GM21367 (cell line): ENCODE data around the gene ATRN.
"Not testable (repeated sequence)": the region's sequence is repeated elsewhere in the genome, so short reads cannot be mapped to it uniquely, and the experiment has no call there.

Source experiments
- ATAC-seq: cut with Tn5 transposase; IDR thresholded peaks from one replicate; pipeline ENCODE4 v1.9.1; 2021; ENCODE audit not compliant: unreplicated experiment

Gene ATRN

DNA sequence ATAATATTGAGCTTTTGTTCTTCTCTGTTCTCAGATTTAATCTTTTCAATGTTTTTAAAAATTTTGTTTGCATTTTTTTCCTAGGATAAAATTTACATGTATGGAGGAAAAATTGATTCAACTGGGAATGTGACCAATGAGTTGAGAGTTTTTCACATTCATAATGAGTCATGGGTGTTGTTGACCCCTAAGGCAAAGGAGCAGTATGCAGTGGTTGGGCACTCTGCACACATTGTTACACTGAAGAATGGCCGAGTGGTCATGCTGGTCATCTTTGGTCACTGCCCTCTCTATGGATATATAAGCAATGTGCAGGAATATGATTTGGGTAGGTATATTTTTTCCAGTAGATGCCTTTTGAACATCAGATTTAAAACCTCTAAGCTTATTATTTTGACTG lies 89.8 kb downstream of the ATRN start:
- ATAC-seq, result no peak

DNA sequence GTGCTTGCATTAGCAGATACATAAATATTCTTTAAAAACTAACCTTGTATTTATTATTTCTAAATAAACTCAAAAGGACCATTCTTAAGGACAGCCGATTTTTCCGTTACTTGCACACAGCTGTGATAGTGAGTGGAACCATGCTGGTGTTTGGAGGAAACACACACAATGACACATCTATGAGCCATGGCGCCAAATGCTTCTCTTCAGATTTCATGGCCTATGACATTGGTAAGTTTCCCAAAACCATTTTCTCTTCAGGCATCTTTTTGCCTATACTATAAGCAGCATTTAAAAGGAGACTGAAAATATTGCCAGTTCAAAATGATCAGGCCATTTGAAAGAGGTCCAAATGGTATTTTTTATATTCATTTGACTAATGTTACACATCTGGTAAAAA lies 92.3 kb downstream of the ATRN start:
- no peak for ATAC-seq

DNA sequence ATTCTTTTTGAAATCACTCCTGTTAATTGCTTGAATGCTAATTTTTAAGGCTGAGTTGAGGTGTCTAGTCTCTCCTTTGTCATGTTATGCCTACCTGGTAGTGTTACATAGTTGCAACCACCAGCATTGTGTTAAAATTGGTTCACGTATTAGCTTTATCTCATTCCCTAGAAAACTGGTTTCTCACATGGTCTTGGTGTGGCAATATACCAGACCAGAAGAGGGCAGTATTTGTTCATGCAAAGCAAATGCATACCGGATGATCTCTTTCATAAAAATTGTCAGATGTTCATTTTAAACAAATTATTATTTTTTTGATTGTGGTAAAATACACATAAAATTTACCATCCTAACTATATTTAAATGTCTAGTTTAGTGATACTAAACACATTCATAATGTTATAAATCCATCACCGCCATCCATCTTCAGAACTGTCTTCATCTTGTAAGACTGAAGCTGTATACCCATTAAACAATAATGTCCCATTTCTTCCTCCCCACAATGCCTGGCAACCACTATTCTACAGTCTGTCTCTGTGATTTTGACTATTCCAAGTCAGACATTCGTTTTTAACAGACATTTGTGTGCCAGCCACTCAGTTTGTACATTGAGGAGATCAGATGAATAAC lies 92.8 kb downstream of the ATRN start:
- no peak for ATAC-seq

DNA sequence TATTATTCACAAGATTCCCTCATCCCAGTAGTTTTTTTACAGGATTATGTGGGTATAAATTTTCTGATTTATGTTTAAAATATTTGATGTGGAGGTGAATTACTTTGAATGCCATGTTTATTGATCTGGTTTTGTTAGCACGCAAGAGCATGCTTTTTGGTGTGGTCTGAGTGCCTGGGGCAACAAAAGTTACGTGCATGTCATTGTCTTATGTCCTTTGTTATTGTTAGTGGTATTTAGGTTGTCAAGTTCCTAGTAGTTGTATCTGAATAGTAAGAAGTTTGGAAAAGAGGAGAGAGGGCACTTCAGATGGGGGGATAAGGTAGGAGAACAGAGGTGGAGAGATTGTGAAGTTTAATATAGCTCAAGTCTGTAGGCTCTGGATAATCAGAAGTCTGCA lies 95.0 kb downstream of the ATRN start:
- no peak for ATAC-seq

DNA sequence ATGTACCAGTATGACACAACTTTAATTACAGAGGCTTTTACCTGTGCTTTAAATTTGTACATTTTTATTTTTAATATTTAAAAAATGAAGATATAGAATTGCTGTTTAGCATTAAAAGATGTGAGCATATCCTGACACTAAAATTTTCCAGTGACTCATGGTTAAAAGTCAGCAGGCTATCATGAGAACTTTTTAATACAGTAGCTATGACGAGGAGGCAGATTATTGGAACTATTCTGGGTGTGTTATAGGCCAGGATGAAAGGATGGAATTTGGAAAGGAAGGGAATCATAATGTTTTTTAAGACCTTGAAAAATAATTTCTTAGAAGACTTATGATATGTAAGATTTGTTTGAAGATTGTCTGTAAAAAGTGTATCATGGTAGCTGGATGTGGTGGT lies 101.3 kb downstream of the ATRN start:
- ATAC-seq, result no peak

DNA sequence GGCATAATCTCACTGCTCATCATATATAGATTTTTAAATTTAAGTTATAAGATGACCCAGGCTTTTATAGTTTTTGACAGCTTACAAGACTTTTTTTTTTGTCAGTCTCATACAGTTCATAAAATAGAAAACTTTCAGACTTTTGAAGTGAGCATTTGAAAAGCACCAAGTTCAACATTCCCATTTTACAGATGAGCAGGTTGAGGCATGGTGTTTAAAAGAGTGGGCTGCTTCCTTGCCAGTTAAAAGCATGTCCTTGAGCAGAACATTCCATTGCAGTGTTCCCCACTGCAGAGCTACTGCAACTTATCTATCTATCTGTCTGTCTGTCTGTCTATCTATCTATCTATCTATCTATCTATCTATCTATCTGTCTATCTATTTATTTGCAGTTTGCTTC lies 105.5 kb downstream of the ATRN start:
- no peak for ATAC-seq

DNA sequence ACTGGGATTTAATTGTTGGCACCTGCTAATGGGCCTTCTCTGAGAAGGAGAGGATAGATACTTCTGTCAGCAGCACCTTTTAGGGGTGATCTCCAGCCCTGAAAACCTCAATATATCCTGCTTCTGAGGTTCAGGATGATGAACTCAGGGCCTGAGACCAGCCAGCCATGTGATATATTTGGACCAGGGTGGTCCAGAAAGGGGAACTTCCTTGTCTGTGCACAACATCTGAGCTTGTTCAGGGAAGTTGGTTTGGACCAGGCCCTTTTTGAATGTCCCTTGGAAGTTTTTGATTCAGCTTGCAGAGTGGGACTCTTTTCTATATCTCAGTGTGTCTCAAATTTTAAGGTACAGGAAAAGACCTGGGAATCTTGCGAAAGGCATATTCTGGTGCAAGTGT lies 106.5 kb downstream of the ATRN start:
- no peak for ATAC-seq

DNA sequence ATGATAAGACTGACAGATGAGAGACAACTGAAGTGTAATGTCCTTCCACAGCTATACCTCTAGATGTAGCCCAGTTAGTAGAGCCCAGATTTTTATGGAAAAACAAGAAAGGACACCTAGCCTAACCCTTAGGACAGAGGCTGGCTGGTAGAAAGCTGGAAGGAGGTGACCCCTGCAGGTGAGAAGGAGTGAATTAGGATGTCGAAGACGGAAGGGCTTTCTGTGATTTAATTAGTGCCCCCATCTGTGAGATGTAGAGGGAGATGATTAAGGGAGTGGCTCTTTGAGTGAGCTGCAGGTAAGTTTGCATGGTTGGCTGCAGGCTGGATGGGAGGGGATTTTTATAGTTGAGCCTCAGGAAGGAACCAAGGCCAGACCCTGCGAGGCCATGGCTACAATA lies 109.6 kb downstream of the ATRN start:
- no peak for ATAC-seq

DNA sequence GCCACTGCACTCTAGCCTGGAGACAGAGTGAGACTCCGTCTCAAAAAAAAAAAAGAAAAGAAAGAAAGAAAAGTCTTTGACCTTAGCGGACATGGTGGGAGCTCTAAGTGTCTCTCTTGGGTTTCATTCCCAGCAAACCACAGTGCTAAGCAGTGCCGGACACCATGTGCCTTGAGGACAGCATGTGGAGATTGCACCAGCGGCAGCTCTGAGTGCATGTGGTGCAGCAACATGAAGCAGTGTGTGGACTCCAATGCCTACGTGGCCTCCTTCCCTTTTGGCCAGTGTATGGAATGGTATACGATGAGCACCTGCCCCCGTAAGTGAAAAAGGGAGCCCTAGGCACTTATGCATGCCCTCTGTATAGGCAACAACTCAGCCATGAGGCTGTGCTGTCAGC lies 112.9 kb downstream of the ATRN start:
- ATAC-seq, result no peak

DNA sequence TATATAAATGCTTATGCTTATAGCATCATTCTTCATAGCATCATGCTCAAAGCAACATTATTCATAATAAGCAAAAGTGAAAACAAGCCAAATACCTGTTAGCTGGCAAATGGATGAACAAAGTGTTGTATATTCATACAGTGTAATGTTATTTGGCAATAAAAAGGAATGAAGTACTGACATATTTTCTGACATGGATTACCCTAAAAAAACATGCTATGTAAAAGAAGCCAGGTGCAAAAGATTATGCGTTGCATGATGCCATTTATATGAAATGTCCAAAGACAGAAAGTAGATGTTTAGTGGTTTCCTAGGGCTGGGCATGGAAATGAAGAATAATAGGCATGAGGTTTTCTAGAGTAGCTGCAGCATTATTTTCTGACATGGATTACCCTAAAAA lies 115.3 kb downstream of the ATRN start:
- no peak for ATAC-seq

DNA sequence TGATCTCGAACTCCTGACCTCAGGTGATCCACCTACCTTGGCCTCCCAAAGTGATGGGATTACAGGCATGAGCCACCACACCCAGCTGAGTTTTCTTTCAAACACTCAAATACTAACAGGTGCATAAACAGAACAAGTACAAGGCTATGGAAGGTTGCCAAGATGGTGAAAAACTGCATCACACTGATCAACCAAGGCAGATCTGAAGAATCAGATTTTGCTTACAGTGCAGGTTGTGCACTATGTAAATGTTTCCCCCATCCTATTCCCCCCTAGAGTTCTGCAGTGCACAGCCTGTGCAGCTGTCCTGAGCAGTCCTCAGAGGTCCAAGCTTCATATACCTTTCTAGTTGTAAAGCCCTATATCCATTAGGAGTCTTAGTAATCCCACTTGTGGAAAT lies 119.3 kb downstream of the ATRN start:
- no peak for ATAC-seq

DNA sequence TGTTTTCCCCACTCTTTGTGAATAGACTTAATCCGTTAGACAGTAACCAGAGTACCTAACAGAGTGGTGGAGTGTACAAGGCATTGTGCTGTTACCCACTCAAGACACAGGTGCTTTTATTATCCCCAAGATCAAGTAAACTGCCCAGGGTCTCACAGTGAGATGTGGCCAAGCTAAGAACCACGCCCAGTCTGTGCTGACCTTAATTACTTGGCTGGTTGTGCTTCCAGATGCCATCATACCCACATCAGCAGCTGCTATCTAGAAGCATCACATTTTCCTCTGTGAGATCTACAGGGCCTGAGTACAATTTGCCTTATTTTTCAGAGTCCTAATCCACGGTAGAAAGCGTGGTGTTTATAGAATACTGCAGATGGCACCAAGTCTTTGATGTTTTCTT lies 122.1 kb downstream of the ATRN start:
- no peak for ATAC-seq

DNA sequence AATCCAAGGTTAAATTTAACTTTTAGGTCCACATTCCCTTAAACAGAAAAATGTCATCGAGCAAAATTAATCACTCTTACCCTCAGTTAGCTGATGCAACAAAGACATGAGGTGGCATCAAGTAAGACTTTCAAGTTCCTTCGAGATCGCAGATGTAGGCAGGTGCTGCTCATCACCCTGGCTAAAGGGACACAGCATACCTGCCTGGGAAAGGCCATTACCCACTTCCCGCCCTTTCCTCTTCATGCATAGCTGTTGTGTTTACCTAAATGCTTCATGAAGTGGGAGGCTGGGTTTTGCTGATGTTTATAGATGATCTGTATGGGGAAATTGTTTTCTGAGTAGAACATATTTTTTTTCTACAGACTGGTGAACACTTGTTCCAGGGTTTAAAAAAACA lies 124.7 kb downstream of the ATRN start:
- ATAC-seq, result no peak

DNA sequence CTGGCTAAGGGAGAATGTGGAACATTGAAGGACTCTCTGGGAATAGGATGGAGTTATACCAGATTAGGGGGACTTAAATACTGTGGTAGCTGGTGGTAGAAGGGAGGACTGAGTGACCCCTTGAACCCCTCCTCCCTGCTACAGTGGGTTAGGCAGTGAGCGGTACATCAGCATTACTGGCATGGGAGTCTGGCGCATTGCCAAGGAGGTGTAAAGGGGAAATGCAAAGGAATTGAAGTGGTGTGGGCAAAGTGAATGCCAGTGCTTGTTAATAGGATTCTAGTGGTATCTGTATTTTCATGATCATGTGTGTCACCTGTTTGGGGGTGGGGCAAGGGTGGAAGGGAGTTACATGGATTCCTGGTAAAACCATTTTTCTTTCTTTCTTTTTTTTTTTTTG lies 132.3 kb downstream of the ATRN start:
- no peak for ATAC-seq

DNA sequence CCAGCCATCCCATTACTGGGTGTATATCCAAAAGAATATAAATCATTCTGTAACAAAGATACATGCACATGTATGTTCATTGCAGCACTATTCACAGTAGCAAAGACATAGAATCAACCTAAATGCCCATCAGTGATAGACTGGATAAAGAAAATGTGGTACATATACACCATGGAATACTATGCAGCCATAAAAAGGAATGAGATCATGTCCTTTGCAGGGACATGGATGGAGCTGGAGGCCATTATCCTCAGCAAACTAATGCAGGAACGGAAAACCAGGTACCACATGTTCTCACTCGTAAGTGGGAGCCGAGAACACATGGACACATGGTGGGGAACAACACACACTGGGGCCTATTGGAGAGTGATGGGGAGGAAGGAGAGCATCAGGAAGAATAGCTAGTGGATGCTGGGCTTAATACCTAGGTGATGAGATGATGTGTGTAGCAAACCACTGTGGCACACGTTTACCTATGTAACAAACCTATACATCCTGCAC lies 134.6 kb downstream of the ATRN start:
- ATAC-seq, result not testable (repeated sequence)

DNA sequence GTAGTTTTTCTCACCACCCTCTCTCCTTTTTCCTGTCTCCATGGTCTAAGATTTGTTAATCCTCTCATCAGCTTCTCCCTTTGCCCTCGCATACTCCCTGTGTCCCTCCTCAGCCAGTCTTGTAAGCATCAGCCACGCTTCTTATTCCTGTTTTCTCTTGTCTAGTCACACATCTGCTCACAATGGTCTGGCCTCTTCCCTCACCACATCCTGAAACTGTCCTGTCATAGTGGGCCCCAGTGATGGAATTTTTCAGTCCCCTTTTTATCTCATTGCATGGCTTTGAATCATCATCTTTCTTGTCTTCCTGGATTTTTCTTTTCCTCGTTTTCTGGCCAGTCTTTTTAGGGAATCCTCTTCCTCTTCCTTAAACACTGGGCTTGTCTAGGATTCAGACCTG lies 135.2 kb downstream of the ATRN start:
- no peak for ATAC-seq

DNA sequence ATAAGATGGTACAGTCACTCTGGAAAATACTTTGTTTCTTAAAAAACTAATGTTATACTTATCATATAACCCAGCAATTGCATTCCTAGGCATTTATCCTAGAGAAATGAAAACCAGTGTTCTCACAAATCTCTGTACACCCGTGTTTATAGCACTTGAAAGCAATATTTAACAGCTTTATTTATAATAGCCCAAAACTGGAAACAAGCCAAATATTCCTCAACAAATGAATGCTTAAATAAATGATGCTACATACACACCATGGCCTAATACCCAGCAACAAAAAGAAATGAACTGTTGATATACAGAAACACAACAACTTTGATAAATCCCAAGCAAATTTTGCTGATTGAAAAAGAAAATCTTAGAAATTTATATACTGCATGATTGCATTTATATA lies 141.1 kb downstream of the ATRN start:
- no peak for ATAC-seq

DNA sequence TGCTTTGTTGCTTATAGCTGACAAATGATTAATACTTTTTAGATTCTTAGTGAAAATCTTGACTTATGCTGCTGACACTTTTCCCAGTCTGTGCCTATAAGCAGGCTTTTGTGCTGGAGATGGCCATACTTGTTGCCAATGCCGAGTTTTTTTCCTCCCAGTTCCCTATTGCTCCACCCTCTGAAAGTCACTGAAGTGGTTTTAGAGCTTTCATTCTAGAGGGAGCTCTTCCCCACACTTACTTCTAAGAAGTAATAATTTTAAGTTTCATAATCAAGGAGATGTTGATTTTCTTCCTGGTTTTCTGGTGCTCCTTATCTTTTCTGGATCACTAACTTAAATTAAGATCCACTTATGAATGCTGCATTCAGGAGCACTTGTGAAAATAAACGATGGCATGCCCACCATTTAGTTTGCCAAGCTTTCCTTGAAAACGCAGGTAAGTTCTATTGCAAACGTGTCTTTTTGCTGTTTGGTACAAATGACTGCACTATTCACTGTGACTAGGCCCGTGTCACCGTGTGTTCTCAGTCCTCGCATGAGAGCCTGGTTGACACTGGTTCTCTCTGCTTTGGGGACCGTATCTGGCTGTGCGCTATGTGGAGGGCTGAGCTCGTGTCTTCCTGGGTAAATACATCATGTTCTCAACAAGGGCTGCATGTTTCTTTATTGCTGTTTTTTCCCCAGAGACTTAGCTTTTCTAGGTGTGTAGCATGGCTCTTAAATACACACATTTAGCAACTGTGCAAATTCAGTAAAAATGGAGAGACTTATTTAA lies 142.2 kb downstream of the ATRN start:
- ATAC-seq, result no peak

DNA sequence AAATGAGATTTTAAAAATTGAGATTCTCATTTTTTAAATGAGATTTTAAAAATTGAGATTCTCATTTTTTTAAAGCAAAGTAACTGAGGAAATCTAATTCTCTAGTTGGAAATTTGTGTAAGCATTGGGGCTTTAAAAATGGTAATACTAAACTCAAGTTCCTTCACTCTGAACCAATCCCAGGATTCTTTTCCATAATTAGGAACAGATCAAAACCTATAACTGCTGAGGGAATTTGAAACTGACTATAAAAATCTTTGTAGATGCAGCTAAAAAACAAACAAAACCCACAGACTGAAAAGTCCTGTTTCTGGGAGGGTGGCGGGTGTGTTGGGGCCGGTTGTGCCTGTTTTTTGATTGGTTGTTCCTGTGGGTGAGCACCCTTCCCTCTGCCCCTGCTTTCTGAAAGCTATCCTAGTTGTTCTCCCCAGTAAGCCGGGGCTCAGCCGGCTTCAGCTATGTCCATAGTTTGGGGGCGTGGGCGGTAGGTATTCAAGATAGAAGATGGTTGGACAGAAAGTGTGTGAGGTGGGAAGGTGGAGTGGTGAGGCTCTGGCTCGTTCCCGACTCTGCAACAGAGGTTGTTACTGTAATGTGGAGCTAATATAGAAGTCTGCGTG lies 143.1 kb downstream of the ATRN start:
- ATAC-seq, result no peak

DNA sequence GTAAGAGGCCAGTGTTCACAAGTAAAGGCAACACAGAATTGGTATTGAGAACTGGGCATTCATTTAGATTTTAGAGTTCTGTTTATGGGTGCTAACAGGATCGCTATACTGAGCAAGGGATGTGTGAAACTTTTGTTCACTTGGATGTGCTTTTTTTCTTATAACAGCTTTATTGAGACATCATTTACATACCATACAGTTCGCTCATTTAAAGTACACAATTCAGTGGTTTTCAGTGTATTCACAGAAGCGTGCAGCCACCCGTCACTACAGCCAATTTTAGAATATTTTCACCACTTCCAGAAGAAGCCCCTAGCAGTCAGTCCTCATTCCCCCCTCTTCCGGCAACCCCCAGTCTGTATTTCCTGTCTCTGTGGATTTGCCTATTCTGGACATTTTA lies 143.6 kb downstream of the ATRN start:
- ATAC-seq, result no peak

DNA sequence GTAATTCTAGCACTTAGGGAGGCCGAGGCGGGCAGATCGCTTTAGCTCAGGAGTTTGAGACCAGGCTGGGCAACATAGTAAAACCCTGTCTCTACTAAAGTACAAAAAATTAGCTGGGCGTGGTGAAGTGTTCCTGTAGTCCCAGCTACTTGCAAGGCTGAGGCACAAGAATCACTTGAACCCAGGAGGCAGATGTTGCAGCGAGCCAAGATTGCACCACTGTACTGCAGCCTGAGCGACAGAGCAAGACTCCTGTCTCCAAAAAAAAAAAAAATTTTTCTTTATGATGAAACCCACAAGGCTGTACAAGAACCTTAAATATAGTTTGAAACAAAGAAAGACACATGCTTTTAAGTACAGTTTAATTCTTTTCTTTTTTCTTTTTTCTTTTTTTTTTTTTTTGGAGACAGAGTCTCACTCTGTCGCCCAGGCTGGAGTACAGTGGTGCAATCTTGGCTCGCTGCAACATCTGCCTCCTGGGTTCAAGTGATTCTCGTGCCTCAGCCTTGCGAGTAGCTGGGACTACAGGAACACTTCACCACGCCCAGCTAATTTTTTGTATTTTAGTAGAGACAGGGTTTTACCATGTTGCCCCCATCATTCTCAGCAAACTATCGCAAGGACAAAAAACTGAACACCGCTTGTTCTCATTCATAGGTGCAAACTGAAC lies 144.5 kb downstream of the ATRN start:
- ATAC-seq, result not testable (repeated sequence)

DNA sequence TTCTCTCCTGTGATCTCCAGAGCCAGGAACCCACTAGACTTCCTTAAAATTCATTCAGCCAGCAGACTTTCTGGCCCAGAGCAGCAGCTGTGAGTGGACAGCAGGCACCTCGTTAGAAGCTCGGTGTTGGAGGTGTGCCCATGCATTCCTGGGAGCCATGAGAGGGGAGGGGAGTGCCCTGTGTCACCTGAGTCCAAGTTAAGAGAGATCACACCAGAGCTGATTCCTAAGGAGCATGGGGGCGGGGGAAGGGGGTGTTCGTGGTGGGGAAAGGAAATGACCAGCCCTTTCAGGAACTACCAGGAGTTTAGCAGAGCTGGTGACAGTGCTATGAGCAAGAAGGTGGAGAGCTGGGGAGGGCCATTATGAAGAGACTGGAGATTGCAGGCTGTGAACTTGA lies 145.4 kb downstream of the ATRN start:
- no peak for ATAC-seq
